MCF 10A (cell line): Measurements from ENCODE around the gene SYNDIG1L. TPM values are rescaled to one million over a fixed set of nuclear protein-coding genes. Genes with fewer than 3 reads are reported as not detected.

ENCODE experiments used
- BruUV-seq: library from RNA; stranded (reverse); fragments of 400-500 nt; replicated peaks from 2 replicates; lab custom pipeline; 2021; lab: Mats Ljungman, UMichigan
- CTCF ChIA-PET: fragments of 300-600 bp; sonication (Branson Sonifier 250); formaldehyde crosslinking; extraction: SDS; loops from one replicate; lab custom pipeline; 2021; ENCODE audit warnings: antibody characterized with exemption, inconsistent platforms; lab: Yijun Ruan, JAX
- POLR2A ChIA-PET: fragments of 300-600, 350-650 bp; sonication (Branson Sonifier 250); formaldehyde crosslinking; extraction: SDS; loops from one replicate; lab custom pipeline; 2020; ENCODE audit warnings: antibody characterized with exemption, inconsistent platforms; lab: Yijun Ruan, JAX
- DNase-seq: peaks from one replicate; pipeline ENCODE4 v3.0.0-alpha.2; 2018; ENCODE audit not compliant: unreplicated experiment
- H3K27ac Mint-ChIP-seq: one replicate; pipeline ENCODE4 v1.8.0; 2022; ENCODE audit warnings: mild to moderate bottlenecking, low read depth, mixed read lengths; ENCODE audit not compliant: unreplicated experiment
- H3K27me3 Mint-ChIP-seq: one replicate; pipeline ENCODE4 v1.8.0; 2022; ENCODE audit warnings: mixed read lengths; ENCODE audit not compliant: insufficient read depth, unreplicated experiment
- H3K36me3 Mint-ChIP-seq: one replicate; pipeline ENCODE4 v1.8.0; 2022; ENCODE audit warnings: mild to moderate bottlenecking, moderate library complexity, mixed read lengths; ENCODE audit not compliant: insufficient read depth, unreplicated experiment
- H3K4me1 Mint-ChIP-seq: one replicate; pipeline ENCODE4 v1.8.0; 2022; ENCODE audit warnings: mixed read lengths; ENCODE audit not compliant: insufficient read depth, unreplicated experiment
- H3K4me3 Mint-ChIP-seq: one replicate; pipeline ENCODE4 v1.8.0; 2022; ENCODE audit warnings: mild to moderate bottlenecking, moderate library complexity, mixed read lengths; ENCODE audit not compliant: unreplicated experiment
- H3K9me3 Mint-ChIP-seq: one replicate; pipeline ENCODE4 v1.8.0; 2022; ENCODE audit warnings: mixed read lengths; ENCODE audit not compliant: unreplicated experiment
- intact Hi-C: fragments of 100-400 bp; cut with micrococcal nuclease; formaldehyde crosslinking; loops from 2 replicates; pipeline ENCODE4 v1.14.1; 2022
- total RNA-seq: library from RNA; stranded (reverse); gene quantifications from 2 replicates; pipeline ENCODE4 v1.2.3, GENCODE V29; 2022
- TF ChIP-seq, protein P1 (sequence below): fragments of 200-600 bp; IDR thresholded peaks from one replicate; pipeline ENCODE4 v1.8.0; 2022; ENCODE audit warnings: antibody characterized with exemption, mild to moderate bottlenecking; ENCODE audit not compliant: unreplicated experiment

The SYNDIG1L gene
- total RNA-seq, 1 experiment from 2014 or later = not detected

- Mint-ChIP-seq H3K36me3 (no peaks in the 10 kb centered on the region), H3K27ac (no peak overlapping the region), H3K4me3 (no peak overlapping the region), H3K4me1 (no peaks in the 10 kb centered on the region), H3K9me3 (no peaks in the 10 kb centered on the region), H3K27me3 (peaks cover 9% of the 10 kb centered on the region)
- CTCF ChIA-PET = interaction anchor here (0.5 kb wide), 1 partner anchor 72 kb away, joined by 3 read pairs; no protein-coding TSS in a partner anchor
- POLR2A ChIA-PET = no interaction called here
- TF ChIP-seq, protein P1, sequence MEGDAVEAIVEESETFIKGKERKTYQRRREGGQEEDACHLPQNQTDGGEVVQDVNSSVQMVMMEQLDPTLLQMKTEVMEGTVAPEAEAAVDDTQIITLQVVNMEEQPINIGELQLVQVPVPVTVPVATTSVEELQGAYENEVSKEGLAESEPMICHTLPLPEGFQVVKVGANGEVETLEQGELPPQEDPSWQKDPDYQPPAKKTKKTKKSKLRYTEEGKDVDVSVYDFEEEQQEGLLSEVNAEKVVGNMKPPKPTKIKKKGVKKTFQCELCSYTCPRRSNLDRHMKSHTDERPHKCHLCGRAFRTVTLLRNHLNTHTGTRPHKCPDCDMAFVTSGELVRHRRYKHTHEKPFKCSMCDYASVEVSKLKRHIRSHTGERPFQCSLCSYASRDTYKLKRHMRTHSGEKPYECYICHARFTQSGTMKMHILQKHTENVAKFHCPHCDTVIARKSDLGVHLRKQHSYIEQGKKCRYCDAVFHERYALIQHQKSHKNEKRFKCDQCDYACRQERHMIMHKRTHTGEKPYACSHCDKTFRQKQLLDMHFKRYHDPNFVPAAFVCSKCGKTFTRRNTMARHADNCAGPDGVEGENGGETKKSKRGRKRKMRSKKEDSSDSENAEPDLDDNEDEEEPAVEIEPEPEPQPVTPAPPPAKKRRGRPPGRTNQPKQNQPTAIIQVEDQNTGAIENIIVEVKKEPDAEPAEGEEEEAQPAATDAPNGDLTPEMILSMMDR = no peak
- no TSS peak for BruUV-seq
- intact Hi-C loops = no loop called here
- DNase-seq = no peak
Measured at GRCh38 chr14:74419086-74419485, 6.9 kb downstream of the SYNDIG1L start.

DNA sequence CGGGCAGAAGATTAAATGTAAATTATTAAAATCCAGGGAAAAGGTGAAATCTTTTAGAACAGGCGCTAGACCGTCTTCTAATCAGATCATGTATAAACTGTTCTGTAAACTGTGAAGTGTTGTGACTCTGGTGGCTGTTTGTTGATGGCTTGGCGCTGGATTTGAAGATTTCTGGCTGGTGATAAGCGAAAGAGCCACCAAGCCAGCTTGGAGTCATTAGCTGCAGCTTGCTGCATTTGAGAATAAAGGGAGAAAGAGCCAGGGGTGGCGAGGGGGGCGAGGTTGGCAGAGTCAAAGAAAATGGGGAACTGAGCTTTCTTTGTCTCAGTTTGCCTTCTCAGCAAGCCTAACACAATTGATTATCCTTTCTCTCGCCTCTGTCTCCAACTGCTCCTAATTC is 8.0 kb downstream of the SYNDIG1L start:
- Mint-ChIP-seq H3K4me1 (no peaks in the 10 kb centered on the region), H3K27me3 (peaks cover 17% of the 10 kb centered on the region), H3K4me3 (no peak overlapping the region), H3K27ac (no peak overlapping the region), H3K36me3 (no peaks in the 10 kb centered on the region), H3K9me3 (no peaks in the 10 kb centered on the region)
- intact Hi-C loops = no loop called here
- ChIA-PET POLR2A (interaction anchor here (0.6 kb wide), 1 partner anchor 73 kb away, joined by 3 read pairs; no protein-coding TSS in a partner anchor), CTCF (no interaction called here)
- no TSS peak for BruUV-seq
- no peak for DNase-seq
- TF ChIP-seq, protein P1 = no peak

GRCh38 chr14:74417611-74418010 is 8.4 kb downstream of the SYNDIG1L start:
- POLR2A ChIA-PET = no interaction called here
- no peaks in the 10 kb centered on the region for H3K36me3 Mint-ChIP-seq

DNA sequence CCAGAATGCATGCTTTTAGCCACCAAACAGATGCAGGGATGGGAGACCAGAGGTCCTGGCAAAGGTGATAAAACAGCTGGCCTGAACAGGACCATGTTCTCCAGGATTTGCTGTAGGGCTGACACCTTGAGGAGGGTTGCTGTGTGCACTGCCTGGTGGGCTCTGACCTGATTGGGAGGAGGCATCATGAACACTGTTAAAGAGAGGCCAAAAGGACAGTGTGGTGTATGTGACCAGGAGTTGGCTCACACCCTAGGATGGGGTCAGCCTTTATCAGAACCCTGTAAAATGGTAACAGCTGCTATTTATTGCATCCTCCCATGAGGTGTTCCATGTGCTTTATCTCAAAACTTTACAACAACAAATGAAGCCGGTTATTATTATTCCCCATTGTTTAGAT is 8.8 kb downstream of the SYNDIG1L start:
- Mint-ChIP-seq H3K27ac (no peak overlapping the region), H3K27me3 (peaks cover 24% of the 10 kb centered on the region), H3K9me3 (no peaks in the 10 kb centered on the region), H3K4me3 (no peak overlapping the region), H3K36me3 (no peaks in the 10 kb centered on the region), H3K4me1 (no peaks in the 10 kb centered on the region)
- ChIA-PET CTCF (interaction anchor here (0.6 to 0.7 kb wide), 2 partner anchors 26 to 346 kb away, joined by 3 to 4 read pairs; partner anchors contain the start of gene YLPM1), POLR2A (interaction anchor here (0.7 kb wide), 2 partner anchors 350 to 598 kb away, joined by 3 read pairs; no protein-coding TSS in a partner anchor)
- TF ChIP-seq, protein P1 = no peak
- no peak for DNase-seq
- intact Hi-C loops = no loop called here
- no TSS peak for BruUV-seq

More at GRCh38 chr14:74417611-74418010, 8.4 kb downstream of the SYNDIG1L start:
- no peaks in the 10 kb centered on the region for H3K9me3 Mint-ChIP-seq
- intact Hi-C loops = no loop called here
- H3K4me3 Mint-ChIP-seq = no peak overlapping the region
- TF ChIP-seq, protein P1 = no peak
- no peaks in the 10 kb centered on the region for H3K4me1 Mint-ChIP-seq
- BruUV-seq = no TSS peak
- CTCF ChIA-PET = no interaction called here
- no peak for DNase-seq
- H3K27ac Mint-ChIP-seq = no peak overlapping the region
- peaks cover 21% of the 10 kb centered on the region for H3K27me3 Mint-ChIP-seq
